Measurements from ENCODE around the gene ABHD2.

The ABHD2 gene

DNA sequence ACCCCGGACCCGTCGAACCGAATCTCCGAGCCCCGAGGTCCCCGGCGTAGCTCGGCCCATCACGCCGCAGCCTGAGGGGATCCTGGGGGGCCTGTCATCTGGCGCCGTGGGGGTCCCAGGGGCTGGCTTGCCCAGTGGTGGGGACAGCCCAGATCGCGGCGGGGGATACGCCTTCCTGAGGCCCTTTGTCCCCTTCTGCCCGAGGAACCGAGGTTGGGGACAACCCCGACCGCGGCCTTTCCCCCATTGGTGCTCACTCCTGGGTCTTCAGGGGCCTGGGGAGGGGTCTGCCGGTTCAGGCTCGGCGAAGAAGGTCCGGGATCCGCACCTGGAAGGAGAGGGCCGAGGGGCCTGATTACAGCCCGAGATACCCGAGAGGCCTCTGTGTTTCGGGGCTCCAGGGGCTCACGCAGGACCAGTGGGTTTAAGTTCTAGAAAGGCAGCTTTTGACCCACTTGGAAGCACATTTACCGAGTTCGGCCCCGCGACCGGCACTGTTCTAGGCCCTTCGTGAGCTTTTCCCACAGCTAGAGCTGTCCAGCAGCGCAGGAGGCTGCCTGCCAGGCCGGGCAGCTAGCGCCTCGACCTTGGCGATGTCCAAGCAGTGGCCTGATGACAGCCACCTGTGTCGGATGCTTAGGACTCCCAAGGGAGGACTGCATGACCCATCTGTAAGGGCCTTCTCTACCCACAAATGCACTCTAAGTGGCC is 504 bp downstream of the ABHD2 start:
- 19% methylated on average over 44 of the region's 44 CpGs for WGBS, 2 experiments

GRCh38 chr15:89089316-89090230 is 1.3 kb downstream of the ABHD2 start:
- H3K27ac ChIP-seq (ENCODE audit: insufficient read depth, low read depth, low read length, poor library complexity, severe bottlenecking): no peak overlapping the region
- no peaks in the 10 kb centered on the region for H3K9me3 ChIP-seq (ENCODE audit: control insufficient read depth, low read length)
- H3K27me3 ChIP-seq (ENCODE audit: control insufficient read depth, insufficient read depth, low read length, poor library complexity, severe bottlenecking): no peaks in the 10 kb centered on the region
- 96 to 97% methylated on average over 5 of the region's 5 CpGs for WGBS, 2 experiments
- H3K4me3 ChIP-seq (ENCODE audit: insufficient read depth, low read depth, low read length): peak overlapping the region; percentile 68
- peaks cover 11% of the 10 kb centered on the region for H3K4me1 ChIP-seq (ENCODE audit: control insufficient read depth, insufficient read depth, low read length)
- no peaks in the 10 kb centered on the region for H3K36me3 ChIP-seq (ENCODE audit: control insufficient read depth, insufficient read depth, low read length)

More for the DNA sequence above, 504 bp downstream of the ABHD2 start:
- H3K27ac ChIP-seq (ENCODE audit: insufficient read depth, low read depth, low read length, poor library complexity, severe bottlenecking): no peak overlapping the region
- H3K27me3 ChIP-seq (ENCODE audit: control insufficient read depth, insufficient read depth, low read length, poor library complexity, severe bottlenecking): no peaks in the 10 kb centered on the region
- H3K36me3 ChIP-seq (ENCODE audit: control insufficient read depth, insufficient read depth, low read length): no peaks in the 10 kb centered on the region
- H3K4me1 ChIP-seq (ENCODE audit: control insufficient read depth, insufficient read depth, low read length): peaks cover 11% of the 10 kb centered on the region
- H3K4me3 ChIP-seq (ENCODE audit: insufficient read depth, low read depth, low read length): peak overlapping the region; percentile 68
- H3K9me3 ChIP-seq (ENCODE audit: control insufficient read depth, low read length): no peaks in the 10 kb centered on the region

GRCh38 chr15:89090791-89091626 is 2.8 kb downstream of the ABHD2 start:
- Histone ChIP-seq H3K4me1 (ENCODE audit: control insufficient read depth, insufficient read depth, low read length) (peaks cover 11% of the 10 kb centered on the region), H3K4me3 (ENCODE audit: insufficient read depth, low read depth, low read length) (no peak overlapping the region), H3K36me3 (ENCODE audit: control insufficient read depth, insufficient read depth, low read length) (no peaks in the 10 kb centered on the region), H3K9me3 (ENCODE audit: control insufficient read depth, low read length) (no peaks in the 10 kb centered on the region), H3K27me3 (ENCODE audit: control insufficient read depth, insufficient read depth, low read length, poor library complexity, severe bottlenecking) (no peaks in the 10 kb centered on the region), H3K27ac (ENCODE audit: insufficient read depth, low read depth, low read length, poor library complexity, severe bottlenecking) (no peak overlapping the region)
- WGBS, 2 experiments: 73 to 76% methylated on average over 12 of the region's 12 CpGs

GRCh38 chr15:89091627-89092220 is 3.5 kb downstream of the ABHD2 start:
- WGBS, 2 experiments: 79 to 85% methylated on average over 1 of the region's 1 CpG
- no peaks in the 10 kb centered on the region for H3K9me3 ChIP-seq (ENCODE audit: control insufficient read depth, low read length)
- no peak overlapping the region for H3K27ac ChIP-seq (ENCODE audit: insufficient read depth, low read depth, low read length, poor library complexity, severe bottlenecking)
- no peaks in the 10 kb centered on the region for H3K27me3 ChIP-seq (ENCODE audit: control insufficient read depth, insufficient read depth, low read length, poor library complexity, severe bottlenecking)
- H3K4me1 ChIP-seq (ENCODE audit: control insufficient read depth, insufficient read depth, low read length): peaks cover 10% of the 10 kb centered on the region
- H3K36me3 ChIP-seq (ENCODE audit: control insufficient read depth, insufficient read depth, low read length): no peaks in the 10 kb centered on the region
- H3K4me3 ChIP-seq (ENCODE audit: insufficient read depth, low read depth, low read length): no peak overlapping the region

- no peaks in the 10 kb centered on the region for H3K4me1 ChIP-seq (ENCODE audit: control insufficient read depth, insufficient read depth, low read length)
- no peaks in the 10 kb centered on the region for H3K36me3 ChIP-seq (ENCODE audit: control insufficient read depth, insufficient read depth, low read length)
- 92 to 93% methylated on average over 7 of the region's 7 CpGs for WGBS, 2 experiments
- H3K27ac ChIP-seq (ENCODE audit: insufficient read depth, low read depth, low read length, poor library complexity, severe bottlenecking): no peak overlapping the region
- H3K27me3 ChIP-seq (ENCODE audit: control insufficient read depth, insufficient read depth, low read length, poor library complexity, severe bottlenecking): no peaks in the 10 kb centered on the region
- no peaks in the 10 kb centered on the region for H3K9me3 ChIP-seq (ENCODE audit: control insufficient read depth, low read length)
- no peak overlapping the region for H3K4me3 ChIP-seq (ENCODE audit: insufficient read depth, low read depth, low read length)
These were observed 5.3 kb downstream of the ABHD2 start for GRCh38 chr15:89093509-89093908.

GRCh38 chr15:89095073-89095472 is 6.8 kb downstream of the ABHD2 start:
- no peaks in the 10 kb centered on the region for H3K4me1 ChIP-seq (ENCODE audit: control insufficient read depth, insufficient read depth, low read length)
- H3K9me3 ChIP-seq (ENCODE audit: control insufficient read depth, low read length): no peaks in the 10 kb centered on the region
- WGBS, 2 experiments: 94 to 96% methylated on average over 5 of the region's 5 CpGs
- H3K27ac ChIP-seq (ENCODE audit: insufficient read depth, low read depth, low read length, poor library complexity, severe bottlenecking): no peak overlapping the region
- H3K4me3 ChIP-seq (ENCODE audit: insufficient read depth, low read depth, low read length): no peak overlapping the region
- no peaks in the 10 kb centered on the region for H3K36me3 ChIP-seq (ENCODE audit: control insufficient read depth, insufficient read depth, low read length)
- H3K27me3 ChIP-seq (ENCODE audit: control insufficient read depth, insufficient read depth, low read length, poor library complexity, severe bottlenecking): no peaks in the 10 kb centered on the region

DNA sequence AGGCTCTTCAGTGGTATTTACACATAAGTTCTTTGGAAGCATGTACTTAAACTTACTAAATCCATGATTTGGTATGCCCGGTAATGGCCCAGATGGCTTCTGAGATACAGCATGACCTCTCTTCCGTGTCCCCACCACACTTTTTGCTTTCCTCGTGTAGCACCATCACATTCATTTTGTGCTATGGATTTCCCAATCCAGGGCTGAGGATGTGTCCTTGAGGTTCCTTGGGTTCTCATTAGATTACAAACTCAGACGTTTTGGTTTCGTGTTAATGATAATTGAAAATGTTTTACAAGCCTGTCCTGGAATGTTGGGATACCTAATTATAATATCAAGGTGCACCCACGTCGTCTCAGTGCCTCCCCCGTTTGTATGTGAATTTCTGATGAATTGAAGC is 7.3 kb downstream of the ABHD2 start:
- WGBS, 2 experiments: 91 to 93% methylated on average over 8 of the region's 8 CpGs
- no peaks in the 10 kb centered on the region for H3K27me3 ChIP-seq (ENCODE audit: control insufficient read depth, insufficient read depth, low read length, poor library complexity, severe bottlenecking)
- no peak overlapping the region for H3K4me3 ChIP-seq (ENCODE audit: insufficient read depth, low read depth, low read length)
- no peaks in the 10 kb centered on the region for H3K4me1 ChIP-seq (ENCODE audit: control insufficient read depth, insufficient read depth, low read length)
- H3K27ac ChIP-seq (ENCODE audit: insufficient read depth, low read depth, low read length, poor library complexity, severe bottlenecking): no peak overlapping the region
- no peaks in the 10 kb centered on the region for H3K9me3 ChIP-seq (ENCODE audit: control insufficient read depth, low read length)
- H3K36me3 ChIP-seq (ENCODE audit: control insufficient read depth, insufficient read depth, low read length): no peaks in the 10 kb centered on the region

DNA sequence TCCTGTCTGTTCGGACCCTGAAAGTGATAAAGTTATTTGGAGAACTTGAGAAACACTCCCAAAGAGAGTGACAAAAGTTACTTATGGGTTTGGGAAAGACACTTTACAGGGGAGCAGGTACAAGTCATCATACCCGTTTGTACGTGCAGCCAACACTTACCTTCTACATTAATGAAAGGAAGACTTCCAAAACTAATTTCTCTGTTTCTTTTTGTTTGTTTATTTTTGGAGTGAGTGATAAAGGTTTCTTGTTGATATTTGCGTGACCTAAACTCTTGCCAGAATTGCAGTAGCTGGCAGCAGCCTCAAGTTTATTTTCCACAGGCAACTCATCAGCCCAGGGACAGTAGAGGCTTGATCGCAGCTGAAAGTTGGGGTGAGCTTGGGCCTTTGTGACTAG is 8.4 kb downstream of the ABHD2 start:
- H3K36me3 ChIP-seq (ENCODE audit: control insufficient read depth, insufficient read depth, low read length): no peaks in the 10 kb centered on the region
- H3K4me3 ChIP-seq (ENCODE audit: insufficient read depth, low read depth, low read length): no peak overlapping the region
- no peaks in the 10 kb centered on the region for H3K9me3 ChIP-seq (ENCODE audit: control insufficient read depth, low read length)
- no peak overlapping the region for H3K27ac ChIP-seq (ENCODE audit: insufficient read depth, low read depth, low read length, poor library complexity, severe bottlenecking)
- H3K4me1 ChIP-seq (ENCODE audit: control insufficient read depth, insufficient read depth, low read length): no peaks in the 10 kb centered on the region
- H3K27me3 ChIP-seq (ENCODE audit: control insufficient read depth, insufficient read depth, low read length, poor library complexity, severe bottlenecking): no peaks in the 10 kb centered on the region
- 96 to 99% methylated on average over 5 of the region's 5 CpGs for WGBS, 2 experiments

- WGBS, 2 experiments: no CpG with 5 or more reads among the region's 1 CpG
These were observed 9.1 kb downstream of the ABHD2 start for GRCh38 chr15:89097313-89097712.

More at GRCh38 chr15:89097313-89097712, 9.1 kb downstream of the ABHD2 start:
- no peaks in the 10 kb centered on the region for H3K27me3 ChIP-seq (ENCODE audit: control insufficient read depth, insufficient read depth, low read length, poor library complexity, severe bottlenecking)
- no peaks in the 10 kb centered on the region for H3K4me1 ChIP-seq (ENCODE audit: control insufficient read depth, insufficient read depth, low read length)
- H3K9me3 ChIP-seq (ENCODE audit: control insufficient read depth, low read length): no peaks in the 10 kb centered on the region
- no peaks in the 10 kb centered on the region for H3K36me3 ChIP-seq (ENCODE audit: control insufficient read depth, insufficient read depth, low read length)
- H3K27ac ChIP-seq (ENCODE audit: insufficient read depth, low read depth, low read length, poor library complexity, severe bottlenecking): no peak overlapping the region
- no peak overlapping the region for H3K4me3 ChIP-seq (ENCODE audit: insufficient read depth, low read depth, low read length)

All from ectodermal cell (in vitro differentiated cells).